ENCODE measurements around the gene BRPF1. TPM values are rescaled to one million over a fixed set of nuclear protein-coding genes. Genes with fewer than 3 reads are reported as not detected.
A peak's percentile ranks its signal among the peaks of the same experiment; 100 is the strongest.

BRPF1 gene
- polyA plus RNA-seq, 1 donor from 2014 or later: 14.9 TPM

DNA sequence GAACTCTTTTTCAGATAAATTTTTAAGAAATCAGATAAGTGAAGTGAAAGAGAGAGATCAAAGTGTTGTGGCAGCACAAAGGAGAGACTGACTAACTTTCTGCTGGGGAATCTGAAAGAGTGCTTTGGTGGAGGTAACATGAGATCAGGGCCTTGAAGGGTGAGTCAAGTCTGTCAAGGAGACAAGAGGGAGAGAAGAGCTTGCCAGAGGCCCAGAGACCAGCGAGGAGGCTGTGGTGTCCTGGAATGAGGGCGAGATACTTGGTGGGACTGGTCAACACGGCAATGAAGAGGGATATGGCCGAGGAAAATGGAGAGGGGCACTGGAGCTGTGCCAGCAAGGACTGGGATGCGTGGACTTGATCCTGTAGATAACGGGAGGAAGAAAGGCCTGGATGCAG lies 56.2 kb downstream of the BRPF1 start:
- peaks cover 4% of the 10 kb centered on the region for H3K79me2 ChIP-seq (replicated peaks; ENCODE audit: insufficient read depth, low read length)
- H3K4me3 ChIP-seq (ENCODE audit: low read length): no peak overlapping the region
- no peak overlapping the region for H2AFZ ChIP-seq (ENCODE audit: low read depth, low read length)
- TF ChIP-seq SMC3 (conservative IDR thresholded peaks at IDR 0.05; ENCODE audit: poor library complexity): no peak
- no peak for TF ChIP-seq TAF1 (IDR thresholded peaks at IDR 0.05; ENCODE audit: low read depth)
- TF ChIP-seq RAD21 (conservative IDR thresholded peaks at IDR 0.05): no peak
- TF ChIP-seq MXI1 (conservative IDR thresholded peaks at IDR 0.05; ENCODE audit: poor library complexity, severe bottlenecking): no peak
- TF ChIP-seq, protein P1, sequence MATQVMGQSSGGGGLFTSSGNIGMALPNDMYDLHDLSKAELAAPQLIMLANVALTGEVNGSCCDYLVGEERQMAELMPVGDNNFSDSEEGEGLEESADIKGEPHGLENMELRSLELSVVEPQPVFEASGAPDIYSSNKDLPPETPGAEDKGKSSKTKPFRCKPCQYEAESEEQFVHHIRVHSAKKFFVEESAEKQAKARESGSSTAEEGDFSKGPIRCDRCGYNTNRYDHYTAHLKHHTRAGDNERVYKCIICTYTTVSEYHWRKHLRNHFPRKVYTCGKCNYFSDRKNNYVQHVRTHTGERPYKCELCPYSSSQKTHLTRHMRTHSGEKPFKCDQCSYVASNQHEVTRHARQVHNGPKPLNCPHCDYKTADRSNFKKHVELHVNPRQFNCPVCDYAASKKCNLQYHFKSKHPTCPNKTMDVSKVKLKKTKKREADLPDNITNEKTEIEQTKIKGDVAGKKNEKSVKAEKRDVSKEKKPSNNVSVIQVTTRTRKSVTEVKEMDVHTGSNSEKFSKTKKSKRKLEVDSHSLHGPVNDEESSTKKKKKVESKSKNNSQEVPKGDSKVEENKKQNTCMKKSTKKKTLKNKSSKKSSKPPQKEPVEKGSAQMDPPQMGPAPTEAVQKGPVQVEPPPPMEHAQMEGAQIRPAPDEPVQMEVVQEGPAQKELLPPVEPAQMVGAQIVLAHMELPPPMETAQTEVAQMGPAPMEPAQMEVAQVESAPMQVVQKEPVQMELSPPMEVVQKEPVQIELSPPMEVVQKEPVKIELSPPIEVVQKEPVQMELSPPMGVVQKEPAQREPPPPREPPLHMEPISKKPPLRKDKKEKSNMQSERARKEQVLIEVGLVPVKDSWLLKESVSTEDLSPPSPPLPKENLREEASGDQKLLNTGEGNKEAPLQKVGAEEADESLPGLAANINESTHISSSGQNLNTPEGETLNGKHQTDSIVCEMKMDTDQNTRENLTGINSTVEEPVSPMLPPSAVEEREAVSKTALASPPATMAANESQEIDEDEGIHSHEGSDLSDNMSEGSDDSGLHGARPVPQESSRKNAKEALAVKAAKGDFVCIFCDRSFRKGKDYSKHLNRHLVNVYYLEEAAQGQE (IDR thresholded peaks at IDR 0.05; ENCODE audit: borderline replicate concordance): no peak
- TF ChIP-seq EZH2 (IDR thresholded peaks at IDR 0.05; ENCODE audit: borderline replicate concordance, insufficient read depth, low read length, poor library complexity, severe bottlenecking): no peak
- TF ChIP-seq, protein P2, sequence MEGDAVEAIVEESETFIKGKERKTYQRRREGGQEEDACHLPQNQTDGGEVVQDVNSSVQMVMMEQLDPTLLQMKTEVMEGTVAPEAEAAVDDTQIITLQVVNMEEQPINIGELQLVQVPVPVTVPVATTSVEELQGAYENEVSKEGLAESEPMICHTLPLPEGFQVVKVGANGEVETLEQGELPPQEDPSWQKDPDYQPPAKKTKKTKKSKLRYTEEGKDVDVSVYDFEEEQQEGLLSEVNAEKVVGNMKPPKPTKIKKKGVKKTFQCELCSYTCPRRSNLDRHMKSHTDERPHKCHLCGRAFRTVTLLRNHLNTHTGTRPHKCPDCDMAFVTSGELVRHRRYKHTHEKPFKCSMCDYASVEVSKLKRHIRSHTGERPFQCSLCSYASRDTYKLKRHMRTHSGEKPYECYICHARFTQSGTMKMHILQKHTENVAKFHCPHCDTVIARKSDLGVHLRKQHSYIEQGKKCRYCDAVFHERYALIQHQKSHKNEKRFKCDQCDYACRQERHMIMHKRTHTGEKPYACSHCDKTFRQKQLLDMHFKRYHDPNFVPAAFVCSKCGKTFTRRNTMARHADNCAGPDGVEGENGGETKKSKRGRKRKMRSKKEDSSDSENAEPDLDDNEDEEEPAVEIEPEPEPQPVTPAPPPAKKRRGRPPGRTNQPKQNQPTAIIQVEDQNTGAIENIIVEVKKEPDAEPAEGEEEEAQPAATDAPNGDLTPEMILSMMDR (IDR thresholded peaks at IDR 0.05; ENCODE audit: poor library complexity, severe bottlenecking): no peak
- no peak for TF ChIP-seq EP300 (conservative IDR thresholded peaks at IDR 0.05; ENCODE audit: poor library complexity, severe bottlenecking)
- no peak for TF ChIP-seq POLR2AphosphoS5 (IDR thresholded peaks at IDR 0.05)
- no peaks in the 10 kb centered on the region for H4K20me1 ChIP-seq (ENCODE audit: insufficient read depth)
- H3K27me3 ChIP-seq (ENCODE audit: insufficient read depth, low read depth, low read length): no peaks in the 10 kb centered on the region
- no peak overlapping the region for H3K9ac ChIP-seq (ENCODE audit: low read length)
- no peak overlapping the region for H3K27ac ChIP-seq (ENCODE audit: low read length)
- peaks cover 5% of the 10 kb centered on the region for H3K36me3 ChIP-seq (ENCODE audit: insufficient read depth, low read length)
- H3F3A ChIP-seq (ENCODE audit: insufficient read depth, low read length, poor library complexity, severe bottlenecking): no peaks in the 10 kb centered on the region
- no peak overlapping the region for H3K4me2 ChIP-seq (ENCODE audit: low read length)
- no peaks in the 10 kb centered on the region for H3K9me2 ChIP-seq (ENCODE audit: insufficient read depth, low read length)
- H3K9me3 ChIP-seq (ENCODE audit: low read length): no peaks in the 10 kb centered on the region

DNA sequence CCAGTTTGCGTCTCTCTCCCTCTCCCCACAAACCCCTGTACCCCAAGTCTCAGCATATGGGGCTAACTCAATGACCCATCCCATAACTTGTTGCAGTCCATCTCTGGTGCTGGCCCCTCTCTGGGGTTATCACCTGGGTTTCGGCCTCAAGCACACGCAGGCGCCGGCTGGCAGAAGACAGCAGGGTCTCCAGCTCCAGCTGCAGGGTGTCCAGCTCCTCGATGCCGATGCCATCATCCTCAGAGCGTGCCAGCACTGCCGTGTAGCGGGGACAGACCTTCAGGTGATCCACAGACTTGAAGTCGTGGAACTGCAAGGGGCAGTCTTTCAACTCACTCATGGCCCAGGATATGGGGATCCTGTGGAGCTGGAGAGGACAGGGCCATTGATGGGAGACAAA lies 59.6 kb downstream of the BRPF1 start:
- Histone ChIP-seq H3K79me2 (replicated peaks; ENCODE audit: insufficient read depth, low read length) (peaks cover 30% of the 10 kb centered on the region), H3K9me3 (ENCODE audit: low read length) (no peaks in the 10 kb centered on the region), H2AFZ (ENCODE audit: low read depth, low read length) (no peak overlapping the region), H3K9me2 (ENCODE audit: insufficient read depth, low read length) (no peaks in the 10 kb centered on the region), H3F3A (ENCODE audit: insufficient read depth, low read length, poor library complexity, severe bottlenecking) (no peaks in the 10 kb centered on the region), H3K36me3 (ENCODE audit: insufficient read depth, low read length) (peaks cover 5% of the 10 kb centered on the region), H3K4me2 (ENCODE audit: low read length) (no peak overlapping the region), H3K9ac (ENCODE audit: low read length) (no peak overlapping the region), H3K4me3 (ENCODE audit: low read length) (peak overlapping the region; percentile 97), H3K27me3 (ENCODE audit: insufficient read depth, low read depth, low read length) (no peaks in the 10 kb centered on the region), H3K27ac (ENCODE audit: low read length) (no peak overlapping the region), H4K20me1 (ENCODE audit: insufficient read depth) (no peaks in the 10 kb centered on the region)
- no peak for TF ChIP-seq TAF1 (IDR thresholded peaks at IDR 0.05; ENCODE audit: low read depth)
- TF ChIP-seq MXI1 (conservative IDR thresholded peaks at IDR 0.05; ENCODE audit: poor library complexity, severe bottlenecking): no peak
- TF ChIP-seq POLR2AphosphoS5 (IDR thresholded peaks at IDR 0.05): no peak
